Ammon's horn (tissue), 1 donor: ENCODE results near the gene GRAMD1A.
"Not testable (repeated sequence)": the region's sequence is repeated elsewhere in the genome, so short reads cannot be mapped to it uniquely, and the experiment has no call there.

ENCODE experiments used
- DNase-seq: peaks from one replicate; pipeline ENCODE4 v3.0.0-alpha.2; 2016; ENCODE audit warnings: low spot score

The GRAMD1A gene

DNA sequence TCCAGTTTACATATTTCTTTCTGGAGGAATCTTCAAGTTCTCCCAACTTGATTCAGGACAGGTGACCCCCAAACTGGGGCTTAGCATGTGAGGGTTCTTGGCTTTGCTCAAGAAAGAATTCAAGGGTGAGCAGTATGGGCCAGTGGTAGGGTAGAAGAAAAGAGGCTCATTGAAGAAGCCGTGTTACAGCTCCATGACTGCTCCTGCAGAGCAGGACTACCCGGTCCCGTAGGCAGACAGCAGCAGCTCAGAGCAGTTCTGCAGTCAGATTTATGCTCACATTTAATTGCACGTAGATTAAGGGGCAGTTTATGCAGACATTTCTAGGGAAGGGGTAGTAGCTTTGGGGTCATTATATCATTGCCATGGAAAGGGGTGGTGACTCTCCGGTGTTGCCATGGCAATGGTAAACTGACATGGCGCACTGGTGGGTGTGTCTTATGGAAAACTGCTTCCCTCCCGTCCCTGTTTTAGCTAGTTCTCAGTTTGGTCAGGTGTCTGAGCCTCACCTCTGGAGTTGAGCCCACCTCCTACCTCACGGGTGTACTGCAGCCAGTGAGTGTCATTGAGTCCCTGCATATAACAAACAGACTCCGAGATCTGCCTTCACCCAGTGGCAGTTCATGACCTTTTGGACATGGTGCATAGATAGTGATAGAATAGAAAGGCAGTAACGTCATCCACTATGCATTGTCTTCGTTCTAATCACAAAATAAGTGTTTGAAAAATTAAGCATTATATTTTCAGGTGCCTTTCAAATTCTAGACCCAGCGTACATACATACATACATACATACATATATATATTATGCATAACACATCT lies 20.1 kb upstream of the GRAMD1A start:
- DNase-seq: no peak

DNA sequence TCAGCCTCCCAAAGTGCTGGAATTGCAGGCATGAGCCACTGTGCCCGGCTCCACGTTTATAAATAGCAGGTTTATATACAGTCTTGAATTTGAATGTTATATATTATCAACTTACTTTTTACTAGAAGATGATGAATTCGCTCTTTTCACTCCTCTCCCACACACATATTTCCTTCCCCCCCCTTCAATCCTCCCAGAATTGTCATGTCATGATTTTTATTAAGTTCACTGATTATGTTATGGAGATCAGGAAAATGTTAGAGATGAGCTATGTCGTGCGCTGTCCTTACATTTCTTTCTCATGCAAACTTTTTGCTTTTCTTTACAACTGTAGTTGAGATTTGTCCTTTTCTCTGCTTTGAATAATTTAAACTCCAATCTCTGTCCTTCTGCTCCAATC lies 17.8 kb upstream of the GRAMD1A start:
- no peak for DNase-seq

DNA sequence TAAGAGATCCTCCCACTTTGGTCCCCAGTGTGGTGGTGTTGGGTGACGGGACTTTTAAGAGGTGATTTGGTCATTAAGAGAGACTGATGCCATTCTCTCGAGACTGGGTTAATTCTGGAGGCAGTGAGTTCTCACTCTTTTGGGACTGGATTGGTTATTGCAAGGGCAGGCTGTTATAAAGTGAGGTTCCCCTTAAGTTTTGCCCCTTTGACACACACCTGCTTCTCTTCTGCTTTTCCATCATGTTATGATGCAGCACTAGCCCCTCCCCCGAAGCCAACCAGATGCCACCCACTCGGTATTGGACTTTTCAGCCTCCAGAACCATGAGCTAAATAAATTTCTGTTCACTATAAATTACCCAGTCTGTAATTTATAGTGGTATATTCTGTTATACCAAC lies 16.3 kb upstream of the GRAMD1A start:
- no peak for DNase-seq

DNA sequence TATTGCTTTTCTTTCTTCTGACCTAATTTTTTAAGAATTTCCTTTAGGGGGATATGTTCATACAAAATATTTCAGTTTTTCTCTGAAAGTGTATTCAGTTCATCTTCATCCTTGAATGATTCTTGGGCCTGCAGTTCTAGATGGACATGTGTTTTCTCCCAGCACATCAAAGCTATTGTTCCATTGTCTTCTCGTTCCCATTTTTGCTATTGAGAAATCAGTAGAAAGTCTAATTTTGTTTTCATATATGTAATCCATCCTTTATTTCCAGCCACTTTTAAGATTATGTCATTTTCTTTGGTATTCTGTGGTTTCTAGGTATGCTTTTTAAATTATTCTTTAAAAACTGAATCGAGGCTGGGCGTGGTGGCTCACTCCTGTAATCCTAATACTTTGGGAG lies 15.8 kb upstream of the GRAMD1A start:
- no peak for DNase-seq

DNA sequence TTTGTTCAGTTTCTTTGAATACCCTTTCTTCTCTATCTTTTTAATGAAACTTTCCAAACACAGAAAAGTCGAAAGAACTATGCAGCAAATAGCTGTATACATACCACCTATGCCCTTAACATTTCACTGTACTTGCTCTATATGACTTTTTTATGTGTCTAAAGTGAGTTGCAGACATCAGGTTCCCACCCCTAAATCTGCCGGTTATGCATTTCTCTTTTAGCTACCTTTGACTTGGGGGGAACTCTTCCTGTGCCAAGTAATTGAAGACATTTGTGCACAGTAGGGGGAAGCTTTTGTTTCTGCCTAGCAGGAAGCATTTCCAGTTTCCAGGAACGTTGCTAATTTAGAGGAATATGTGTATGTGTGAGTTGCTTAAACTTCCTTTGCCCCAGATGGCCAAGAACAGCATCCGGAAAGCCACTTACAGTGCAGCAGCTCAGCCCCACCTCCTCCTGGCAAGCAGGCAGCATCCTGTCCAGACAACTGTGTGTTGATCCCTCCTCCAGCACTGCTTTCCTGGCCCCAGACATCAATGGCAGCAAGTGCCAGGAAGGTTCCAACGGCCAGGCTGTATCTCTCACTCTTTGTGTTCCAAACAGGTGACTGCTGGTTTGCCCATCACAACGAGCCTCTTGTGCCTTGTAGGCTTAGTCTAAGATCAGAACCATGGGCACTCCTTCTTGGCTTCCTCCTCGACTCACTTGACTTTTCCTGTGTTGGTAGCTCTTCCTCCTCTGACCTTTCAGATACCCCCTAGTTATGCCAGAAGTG lies 14.7 kb upstream of the GRAMD1A start:
- DNase-seq: peak; percentile 28

DNA sequence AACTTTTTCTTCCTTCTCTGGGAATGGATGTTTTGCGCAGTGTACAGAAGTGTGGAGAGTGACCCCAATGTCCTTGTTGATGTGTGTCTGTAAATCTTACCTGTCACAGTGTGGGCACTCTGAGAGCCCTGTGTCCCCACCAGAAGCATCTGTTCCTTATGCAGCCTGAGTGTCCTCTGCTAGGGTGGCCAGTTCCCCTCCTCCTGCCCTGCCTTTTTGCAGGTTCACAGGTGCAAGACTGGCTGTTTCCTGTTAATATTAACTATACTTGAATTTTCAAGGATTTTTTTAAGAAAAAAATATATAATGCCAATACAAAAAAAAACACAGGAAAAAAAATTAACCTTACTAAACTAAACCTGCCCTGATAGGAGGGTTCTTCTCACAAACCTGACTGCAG lies 12.0 kb upstream of the GRAMD1A start:
- DNase-seq: no peak

DNA sequence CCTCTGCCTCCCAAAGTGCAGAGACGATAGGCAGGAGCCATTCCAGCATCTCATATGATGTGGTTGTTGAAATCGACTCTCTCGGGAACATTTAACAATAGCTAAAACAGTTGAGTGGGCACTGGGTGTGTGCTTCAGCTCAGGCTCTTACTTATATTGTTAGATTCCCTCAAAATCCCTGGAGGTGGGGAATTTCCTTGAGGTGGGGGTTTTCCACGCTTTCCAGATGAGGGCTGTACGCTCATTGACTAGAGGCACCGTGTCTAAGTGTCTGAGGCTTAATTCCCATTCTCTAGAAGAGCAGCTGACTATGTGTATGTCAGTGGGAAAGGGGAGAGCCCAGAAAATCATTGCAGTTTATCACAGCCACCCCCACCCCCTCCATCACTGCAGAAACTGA lies 10.8 kb upstream of the GRAMD1A start:
- no peak for DNase-seq

DNA sequence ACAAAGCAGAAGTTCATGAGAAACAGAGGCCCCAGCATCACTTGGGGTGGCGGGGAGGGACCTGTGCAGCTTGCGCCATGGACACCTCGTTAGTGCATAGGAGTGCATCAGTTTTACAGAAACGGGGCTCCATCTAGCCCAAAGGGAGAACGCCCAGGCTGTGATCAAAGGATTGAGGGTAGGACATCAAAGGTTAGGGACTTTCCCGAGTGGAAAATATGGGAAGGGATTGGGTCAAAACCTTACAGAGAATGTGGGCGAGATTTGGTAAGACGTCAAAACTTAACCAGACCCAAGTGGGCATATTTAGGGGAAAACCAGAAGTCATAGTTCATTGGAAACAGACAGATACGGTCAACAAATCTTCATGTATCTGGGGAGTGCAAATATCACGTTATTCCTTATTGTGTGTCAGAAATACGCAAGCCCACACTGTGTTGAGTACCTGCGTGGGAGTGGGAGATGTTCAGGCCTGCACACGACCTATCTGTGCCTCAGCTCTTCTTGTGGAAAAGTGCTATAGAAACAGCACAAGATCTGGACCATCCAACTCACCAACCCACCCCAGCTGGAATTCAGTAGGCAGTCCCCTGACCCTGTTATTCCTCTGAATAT lies 9.4 kb upstream of the GRAMD1A start:
- no peak for DNase-seq

DNA sequence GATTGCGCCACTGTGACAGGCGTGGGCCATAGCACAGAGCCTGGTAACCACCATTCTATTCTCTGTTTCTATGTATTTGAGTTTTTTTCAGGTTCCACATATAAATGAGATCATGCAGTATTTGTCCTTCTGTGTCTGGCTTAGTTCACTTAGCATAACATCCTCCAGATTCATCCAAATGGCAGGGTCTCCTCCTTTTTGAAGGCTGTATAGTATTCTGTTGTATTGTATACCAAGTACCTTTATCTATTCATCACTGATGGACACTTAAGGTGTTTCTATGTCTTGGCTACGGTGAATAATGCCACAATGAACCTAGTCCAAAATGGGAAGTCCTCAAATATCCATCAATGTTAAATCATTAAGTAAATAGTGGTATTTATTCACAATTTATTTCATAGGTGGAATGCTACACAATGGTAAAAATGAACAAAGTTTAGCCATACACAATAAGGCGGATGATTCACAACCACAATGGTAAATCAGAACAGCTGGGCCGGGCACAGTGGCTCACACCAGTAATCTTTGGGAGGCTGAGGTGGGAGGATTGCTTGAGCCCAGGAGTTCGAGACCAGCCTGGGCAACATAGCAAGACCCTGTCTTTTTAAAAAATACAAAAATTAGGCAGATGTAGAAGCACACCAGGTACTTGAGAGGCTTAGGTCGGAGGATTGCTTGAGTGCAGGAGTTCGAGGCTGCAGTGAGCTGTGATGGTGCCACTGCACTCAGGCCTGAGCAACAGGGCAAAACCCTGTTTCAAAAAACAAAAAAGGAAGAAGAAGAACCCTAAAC lies 8.4 kb upstream of the GRAMD1A start:
- no peak for DNase-seq

DNA sequence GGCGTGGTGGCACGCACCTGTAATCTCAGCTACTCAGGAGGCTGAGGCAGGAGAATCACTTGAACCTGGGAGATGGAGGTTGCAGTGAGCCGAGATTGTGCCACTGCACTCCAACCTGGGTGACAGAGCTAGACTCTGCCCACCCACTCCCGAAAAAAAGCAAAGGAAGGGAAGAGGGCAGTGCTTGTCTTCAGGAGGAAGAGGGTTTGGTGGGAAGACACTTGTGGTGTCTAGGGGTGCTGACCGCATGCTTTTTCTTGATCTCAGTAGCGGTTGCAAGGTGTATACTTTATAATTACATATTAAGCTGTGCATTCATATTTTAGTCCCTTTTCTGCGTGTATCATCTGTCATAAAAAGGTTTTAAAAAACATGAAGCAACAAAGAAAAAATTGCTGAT lies 7.5 kb upstream of the GRAMD1A start:
- DNase-seq: not testable (repeated sequence)

DNA sequence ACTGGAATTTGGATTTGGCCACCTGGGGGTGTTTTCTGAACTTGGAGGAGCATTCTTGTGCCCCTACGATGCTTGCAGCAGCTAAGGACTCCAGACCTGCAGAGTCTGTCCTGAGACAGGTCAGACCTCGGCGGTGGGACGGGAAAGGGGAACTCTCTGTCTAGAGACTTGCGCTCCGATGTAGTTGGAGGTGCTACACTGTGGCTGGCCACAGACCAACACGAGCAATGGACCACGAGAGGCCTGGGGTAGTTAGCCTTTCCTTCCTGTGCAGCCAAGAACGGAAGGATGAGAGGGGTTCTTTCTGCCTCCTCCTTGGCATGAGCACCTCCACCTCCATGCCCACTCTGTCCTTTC lies 5.9 kb upstream of the GRAMD1A start:
- no peak for DNase-seq

DNA sequence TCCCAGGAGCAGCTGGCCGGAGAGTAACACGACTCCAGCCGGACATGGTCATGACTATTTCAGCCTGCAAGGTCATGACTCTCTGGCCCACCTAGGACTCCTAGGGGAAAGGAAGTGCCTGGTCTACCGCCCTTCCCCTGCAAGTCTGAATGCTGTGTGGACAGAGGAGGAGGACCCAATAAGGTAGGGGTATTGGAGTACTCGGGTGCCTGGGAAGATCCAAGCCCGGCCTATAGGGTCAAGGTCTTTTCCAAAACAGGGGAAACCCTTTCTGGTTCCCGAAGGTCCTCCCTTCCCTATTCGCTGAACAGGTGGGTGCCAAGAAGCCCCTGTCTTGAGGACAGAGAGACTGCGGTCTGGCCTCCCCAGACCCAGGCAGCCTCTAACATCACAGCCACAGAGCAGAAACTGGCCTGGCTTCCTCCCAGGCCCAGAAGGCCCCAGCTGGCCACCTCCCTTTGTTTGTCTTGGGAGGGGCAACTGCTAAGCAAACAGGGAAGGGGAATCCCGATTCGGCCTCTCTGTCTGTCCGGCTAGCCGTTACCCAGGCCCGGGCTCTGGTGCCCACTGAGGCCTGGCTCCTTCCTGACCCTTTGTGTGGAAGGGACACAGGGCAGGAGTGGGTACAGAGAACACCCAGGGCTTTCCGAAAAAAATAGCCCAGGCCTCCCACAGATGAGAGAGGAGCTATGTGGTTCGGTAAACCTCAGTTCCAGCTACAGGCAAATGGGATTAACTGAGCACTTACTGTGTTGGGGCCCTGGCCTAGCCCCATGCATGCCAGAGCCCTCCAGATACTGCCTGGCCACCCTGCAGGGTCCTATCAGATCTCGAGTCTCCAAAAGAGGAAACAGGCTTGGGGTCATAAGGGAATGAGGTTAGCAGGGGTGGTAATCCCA lies 5.2 kb upstream of the GRAMD1A start:
- DNase-seq: no peak

DNA sequence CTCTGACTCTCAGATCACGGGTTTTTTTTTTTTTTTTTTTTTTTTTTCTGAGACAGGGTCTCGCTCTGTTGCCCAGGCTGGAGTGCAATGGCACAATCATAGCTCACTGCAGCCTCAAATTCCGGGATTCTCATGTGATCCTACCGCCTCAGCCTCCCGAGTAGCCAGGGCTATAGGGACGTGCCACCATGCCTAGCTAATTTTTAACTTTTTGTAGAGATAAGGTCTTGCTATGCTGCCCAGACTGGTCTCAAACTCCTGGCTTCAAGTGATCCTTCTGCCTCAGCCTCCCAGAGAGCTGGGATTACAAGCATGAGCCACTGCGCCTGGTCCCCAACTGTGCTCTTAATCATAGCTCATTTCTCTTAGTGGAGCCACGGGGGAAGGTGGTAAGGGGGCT lies 4.6 kb upstream of the GRAMD1A start:
- no peak for DNase-seq

DNA sequence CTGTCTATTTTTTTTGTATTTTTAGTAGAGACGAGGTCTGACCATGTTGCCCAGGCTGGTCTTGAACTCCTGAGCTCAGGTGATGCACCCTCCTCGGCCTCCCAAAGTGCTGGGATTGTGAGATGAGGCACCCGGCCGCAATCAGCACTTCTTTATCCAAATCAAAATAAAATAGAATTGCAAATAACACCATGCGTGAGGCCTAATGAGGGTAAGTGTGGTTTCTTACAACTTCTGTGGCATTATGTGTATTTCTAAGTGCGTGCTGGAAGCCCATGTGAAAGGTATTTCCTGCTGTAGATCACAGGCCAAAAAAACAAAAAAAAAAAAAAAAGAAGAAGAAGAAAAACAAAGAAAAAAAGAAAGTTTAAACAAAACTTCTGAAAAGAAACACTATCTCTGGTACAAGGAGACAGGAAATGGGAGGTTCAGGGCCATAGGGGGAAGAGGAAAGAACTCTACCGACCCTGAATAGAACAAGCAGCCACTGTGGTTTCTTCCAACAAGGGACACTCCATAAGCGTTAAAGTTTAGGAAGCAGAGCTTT lies 3.0 kb upstream of the GRAMD1A start:
- no peak for DNase-seq

DNA sequence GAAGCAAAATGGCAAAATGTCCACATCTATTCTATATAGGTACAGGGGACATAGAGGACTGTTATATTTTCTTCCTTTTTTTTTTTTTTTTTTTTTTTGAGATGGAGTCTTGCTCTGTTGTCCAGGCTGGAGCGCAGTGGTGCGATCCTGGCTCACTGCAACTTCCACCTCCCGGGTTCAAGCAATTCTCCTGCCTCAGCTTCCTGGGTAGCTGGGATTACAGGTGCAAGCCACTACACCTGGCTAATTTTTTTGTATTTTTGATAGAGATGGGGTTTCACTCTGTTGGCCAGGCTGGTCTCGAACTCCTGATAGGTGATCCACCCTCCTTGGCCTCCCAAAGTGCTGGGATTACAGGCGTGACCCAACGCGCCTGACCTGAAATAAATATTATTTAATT lies 1.9 kb upstream of the GRAMD1A start:
- not testable (repeated sequence) for DNase-seq

DNA sequence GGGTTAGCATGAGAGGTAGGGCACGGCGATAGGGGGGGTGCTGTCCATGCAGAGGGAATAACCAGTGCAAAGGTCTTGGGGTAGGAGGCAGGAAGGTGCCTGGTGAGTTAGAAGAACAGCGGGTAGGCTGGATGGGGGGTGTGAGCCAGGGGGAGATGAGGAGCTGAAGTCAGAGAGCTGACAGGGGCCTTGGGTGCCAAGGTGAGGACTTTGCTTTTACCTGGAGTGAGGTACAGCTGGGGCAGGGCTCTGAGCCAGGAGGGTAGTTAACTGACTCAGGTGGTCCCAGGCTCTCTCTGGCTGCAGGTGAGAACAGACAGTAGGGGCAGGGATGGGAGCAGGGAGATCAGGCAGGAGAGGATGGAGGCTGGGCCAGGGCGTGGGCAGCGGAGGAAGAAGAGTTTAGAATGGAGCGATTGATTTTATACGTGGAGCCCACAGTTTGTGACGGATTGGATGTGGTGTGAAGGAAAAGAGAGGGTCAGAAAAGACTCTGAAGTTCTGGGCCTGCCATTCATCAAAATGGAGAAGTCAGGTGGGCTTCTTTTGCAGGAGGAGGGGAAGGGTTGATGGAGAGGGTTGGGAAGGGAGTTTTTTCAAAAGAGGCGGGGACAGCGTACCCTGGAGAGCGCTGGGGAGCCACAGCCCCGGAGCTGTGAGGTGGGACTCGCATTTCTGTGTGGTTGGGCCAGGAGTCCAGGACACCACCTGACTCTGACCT lies 1.2 kb upstream of the GRAMD1A start:
- DNase-seq: no peak

DNA sequence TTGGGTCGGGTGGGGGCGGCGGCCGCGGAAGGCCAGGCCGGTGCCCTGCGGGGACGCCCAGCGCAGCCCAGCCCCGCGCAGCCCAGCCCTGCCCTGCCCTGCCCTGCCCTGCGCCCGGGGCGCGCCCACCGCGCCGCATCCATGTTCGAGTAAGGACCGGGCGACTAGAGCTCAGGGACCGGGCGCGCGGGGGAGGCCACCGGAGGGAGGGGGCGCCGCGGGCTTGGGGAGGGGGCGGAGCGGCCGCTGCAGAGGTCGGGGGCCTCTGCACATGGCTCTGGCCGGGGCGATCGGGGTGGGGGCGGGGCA lies 169 bp downstream of the GRAMD1A start:
- DNase-seq: no peak

DNA sequence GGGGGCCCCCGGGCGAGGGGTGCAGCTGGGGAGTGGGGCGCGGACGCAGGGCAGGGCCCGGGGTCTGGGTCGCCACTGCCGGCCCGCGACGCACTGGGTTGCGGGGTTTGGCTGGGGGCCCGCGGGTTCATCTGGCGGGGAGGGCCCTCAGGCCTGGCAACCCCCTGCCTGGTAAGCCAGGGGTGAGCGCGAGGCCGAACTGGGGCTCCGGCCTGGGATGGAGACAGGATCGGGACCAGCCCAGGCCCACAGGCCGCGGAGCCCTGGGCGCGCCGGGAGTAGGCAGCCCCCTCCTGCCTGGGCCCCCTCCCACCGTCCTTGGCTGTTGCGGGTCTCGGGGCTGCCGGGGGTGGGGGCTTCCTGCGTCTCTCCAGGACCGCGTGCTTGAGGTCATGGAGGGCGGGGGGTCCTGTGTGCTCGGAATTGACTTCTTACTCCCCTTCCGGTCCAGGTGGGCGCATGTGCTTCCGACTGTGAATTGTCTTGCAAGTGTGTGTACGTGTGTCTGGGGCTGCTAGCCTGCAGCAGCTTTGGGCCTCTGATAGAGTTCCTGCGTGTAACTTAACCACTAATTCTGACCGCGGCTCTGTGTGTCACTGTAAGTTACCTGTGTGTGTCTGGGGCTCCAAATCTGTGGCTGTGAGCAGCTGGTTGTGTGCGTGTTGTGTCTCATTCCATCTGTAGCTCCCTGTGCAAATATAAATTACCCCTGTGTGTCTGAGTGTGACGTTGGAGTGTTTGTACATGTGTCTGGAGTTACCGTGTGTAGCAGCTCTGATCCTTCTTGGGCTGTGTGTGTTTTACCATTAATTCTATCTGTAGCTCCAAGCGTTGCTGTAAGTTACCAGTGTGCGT lies 751 bp downstream of the GRAMD1A start:
- no peak for DNase-seq

DNA sequence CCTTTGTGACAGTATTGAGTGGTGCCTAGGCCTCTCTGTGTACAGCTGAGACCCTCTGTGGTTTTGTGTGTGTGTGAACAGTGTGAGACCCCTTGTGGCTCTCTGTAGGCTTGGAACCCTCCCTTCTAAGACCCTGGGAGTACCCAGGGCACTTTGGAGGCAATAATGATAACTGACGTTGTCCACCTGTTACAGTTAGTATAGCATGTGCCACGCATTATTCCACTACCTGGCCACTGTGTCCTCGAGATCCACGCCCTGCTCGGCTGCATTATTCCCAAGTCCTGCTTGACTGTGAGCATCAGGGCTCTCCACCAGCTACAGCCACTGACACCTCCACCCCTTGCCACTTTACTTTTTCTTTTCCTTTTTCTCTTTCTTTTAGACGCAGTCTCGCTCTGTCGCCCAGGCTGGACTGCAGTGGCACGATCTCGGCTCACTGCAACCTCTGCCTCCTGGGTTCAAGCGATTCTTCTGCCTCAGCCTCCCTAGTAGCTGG lies 2.0 kb downstream of the GRAMD1A start:
- no peak for DNase-seq
